HEK293T (cell line): ENCODE measurements around the gene ALDH18A1.

Source experiments
- CTCF ChIA-PET: fragments of 350-600 bp; formaldehyde crosslinking; extraction: SDS; loops from one replicate; lab custom pipeline; 2021; ENCODE audit warnings: antibody characterized with exemption, inconsistent platforms; lab: Yijun Ruan, JAX
- POLR2A ChIA-PET: fragments of 350-600 bp; formaldehyde crosslinking; extraction: SDS; loops from one replicate; lab custom pipeline; 2020; ENCODE audit warnings: antibody characterized with exemption, inconsistent platforms; lab: Yijun Ruan, JAX
- DNase-seq: peaks from one replicate; pipeline ENCODE4 v3.0.0; 2012; ENCODE audit warnings: mixed read lengths; ENCODE audit errors: extremely low spot score
- ARNT ChIP-seq: fragments of 450-650 bp; IDR thresholded peaks from 2 replicates; pipeline ENCODE4 v1.6.1; 2017; ENCODE audit warnings: mild to moderate bottlenecking
- BHLHE40 ChIP-seq: fragments of 450-650 bp; IDR thresholded peaks from 2 replicates; pipeline ENCODE4 v1.6.1; 2016; ENCODE audit warnings: mild to moderate bottlenecking, moderate library complexity, borderline replicate concordance
- CTBP1 ChIP-seq: fragments of 450-650 bp; IDR thresholded peaks from 2 replicates; pipeline ENCODE4 v1.6.1; 2016; ENCODE audit warnings: borderline replicate concordance
- ELF4 ChIP-seq: fragments of 450-650 bp; IDR thresholded peaks from 2 replicates; pipeline ENCODE4 v1.6.1; 2017; ENCODE audit warnings: antibody characterized with exemption
- FOXA1 ChIP-seq: fragments of 450-650 bp; IDR thresholded peaks from 2 replicates; pipeline ENCODE4 v1.6.1; 2016; ENCODE audit warnings: mild to moderate bottlenecking
- FOXK2 ChIP-seq: fragments of 450-650 bp; IDR thresholded peaks from 2 replicates; pipeline ENCODE4 v1.6.1; 2016; ENCODE audit warnings: mild to moderate bottlenecking
- FOXM1 ChIP-seq: fragments of 450-650 bp; IDR thresholded peaks from 2 replicates; pipeline ENCODE4 v1.6.1; 2017; ENCODE audit warnings: mild to moderate bottlenecking, borderline replicate concordance
- HDGF ChIP-seq: fragments of 450-650 bp; IDR thresholded peaks from 2 replicates; pipeline ENCODE4 v1.6.1; 2017; ENCODE audit warnings: antibody characterized with exemption, borderline replicate concordance
- L3MBTL2 ChIP-seq: fragments of 450-650 bp; conservative IDR thresholded peaks from 2 replicates; pipeline ENCODE4 v1.6.1; 2016; ENCODE audit warnings: mild to moderate bottlenecking
- LEF1 ChIP-seq: fragments of 450-650 bp; IDR thresholded peaks from 2 replicates; pipeline ENCODE4 v1.6.1; 2017; ENCODE audit warnings: mild to moderate bottlenecking, borderline replicate concordance
- NFRKB ChIP-seq: fragments of 450-650 bp; IDR thresholded peaks from 2 replicates; pipeline ENCODE4 v1.6.1; 2016; ENCODE audit warnings: mild to moderate bottlenecking, moderate library complexity
- SP1 ChIP-seq: fragments of 450-650 bp; IDR thresholded peaks from 2 replicates; pipeline ENCODE4 v1.6.1; 2017
- SUZ12 ChIP-seq: fragments of 450-650 bp; IDR thresholded peaks from 2 replicates; pipeline ENCODE4 v1.6.1; 2016; ENCODE audit warnings: mild to moderate bottlenecking
- TARDBP ChIP-seq: fragments of 450-650 bp; IDR thresholded peaks from 2 replicates; pipeline ENCODE4 v1.6.1; 2016
- ZNF384 ChIP-seq: fragments of 450-650 bp; IDR thresholded peaks from 2 replicates; pipeline ENCODE4 v1.6.1; 2016
- TF ChIP-seq, protein P1 (sequence below): fragments of 450-650 bp; IDR thresholded peaks from 2 replicates; pipeline ENCODE4 v1.6.1; 2016

The ALDH18A1 gene

DNA sequence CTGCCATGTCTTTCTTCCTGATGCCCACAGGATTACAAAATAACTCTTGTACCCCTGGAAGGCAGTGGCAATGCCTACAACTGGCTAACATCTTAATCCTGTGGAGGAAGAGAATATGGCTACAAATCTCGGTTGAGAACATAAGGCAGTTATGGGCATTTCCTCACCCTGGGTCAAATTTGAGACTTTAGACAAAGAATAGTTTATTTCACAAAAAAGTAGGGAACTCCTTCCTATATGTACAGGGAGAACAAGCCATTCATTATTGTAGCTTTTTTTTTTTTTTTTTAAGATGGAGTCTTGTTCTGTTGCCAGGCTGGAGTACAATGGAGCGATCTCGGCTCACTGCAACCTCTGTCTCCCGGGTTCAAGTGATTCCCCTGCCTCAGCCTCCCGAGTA is 2.6 kb downstream of the ALDH18A1 start:
- TF ChIP-seq FOXK2 (no peak), ZNF384 (no peak), FOXA1 (no peak), CTBP1 (no peak), LEF1 (no peak), NFRKB (no peak), HDGF (no peak), L3MBTL2 (no peak)
- TF ChIP-seq, protein P1, sequence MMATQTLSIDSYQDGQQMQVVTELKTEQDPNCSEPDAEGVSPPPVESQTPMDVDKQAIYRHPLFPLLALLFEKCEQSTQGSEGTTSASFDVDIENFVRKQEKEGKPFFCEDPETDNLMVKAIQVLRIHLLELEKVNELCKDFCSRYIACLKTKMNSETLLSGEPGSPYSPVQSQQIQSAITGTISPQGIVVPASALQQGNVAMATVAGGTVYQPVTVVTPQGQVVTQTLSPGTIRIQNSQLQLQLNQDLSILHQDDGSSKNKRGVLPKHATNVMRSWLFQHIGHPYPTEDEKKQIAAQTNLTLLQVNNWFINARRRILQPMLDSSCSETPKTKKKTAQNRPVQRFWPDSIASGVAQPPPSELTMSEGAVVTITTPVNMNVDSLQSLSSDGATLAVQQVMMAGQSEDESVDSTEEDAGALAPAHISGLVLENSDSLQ: no peak
- POLR2A ChIA-PET: no interaction called here
- CTCF ChIA-PET: no interaction called here
- DNase-seq: no peak

DNA sequence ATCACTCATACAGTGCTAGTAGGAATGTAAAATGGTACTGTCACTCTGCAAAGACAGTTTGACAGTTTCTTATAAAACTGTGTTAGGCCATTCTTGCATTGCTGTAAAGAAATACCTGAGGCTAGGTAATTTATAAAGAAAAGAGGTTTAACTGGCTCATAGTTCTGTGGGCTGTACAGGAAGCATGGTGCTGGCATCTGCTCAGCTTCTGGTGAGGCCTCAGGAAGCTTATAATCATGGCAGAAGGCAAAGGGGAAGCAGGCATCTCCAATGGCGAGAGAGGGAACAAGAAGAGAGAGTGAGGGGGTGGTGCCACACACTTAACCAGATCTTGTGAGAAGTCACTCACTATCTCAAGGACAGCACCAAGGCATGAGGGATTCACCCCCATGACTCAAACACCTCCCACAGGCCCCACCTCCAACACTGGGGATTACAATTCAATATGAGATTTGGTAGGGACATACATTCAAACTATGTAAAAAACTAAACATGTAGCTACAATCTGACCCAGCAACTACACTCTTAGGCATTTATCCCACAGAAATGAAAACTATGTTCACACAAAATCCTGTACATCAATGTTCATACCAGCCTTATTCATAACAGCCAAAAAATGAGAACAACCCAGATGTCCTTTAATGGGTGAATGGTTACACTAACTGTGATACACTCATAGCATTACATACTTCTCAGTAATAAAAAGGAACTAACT is 5.0 kb downstream of the ALDH18A1 start:
- POLR2A ChIA-PET: interaction anchor here (0.9 kb wide), 1 partner anchor 43 kb away, joined by 3 read pairs; the partner anchor contains the start of gene TCTN3
- no peak for TF ChIP-seq SP1
- TF ChIP-seq SUZ12: no peak
- no peak for TF ChIP-seq LEF1
- no peak for TF ChIP-seq FOXK2
- no peak for TF ChIP-seq NFRKB
- TF ChIP-seq, protein P1: no peak
- TF ChIP-seq ELF4: no peak
- TF ChIP-seq FOXM1: no peak
- no peak for TF ChIP-seq CTBP1

DNA sequence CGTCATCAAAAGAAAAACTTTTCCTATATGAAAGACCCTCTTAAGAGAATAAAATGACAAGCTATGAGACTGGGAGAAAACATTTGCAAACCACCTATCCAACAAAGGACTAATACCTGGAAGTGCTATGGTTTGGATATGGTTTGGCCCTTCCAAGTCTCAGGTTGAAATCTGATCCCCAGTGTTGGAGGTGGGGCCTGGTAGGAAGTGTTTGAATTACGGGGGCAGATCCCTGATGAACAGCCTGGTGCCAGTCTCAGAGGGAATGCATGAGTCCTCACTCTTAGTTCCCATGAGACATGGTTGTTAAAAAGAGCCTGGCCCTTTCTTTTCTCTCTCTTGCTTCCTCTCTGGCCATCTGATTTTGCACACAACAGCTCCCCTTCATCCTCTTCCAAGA is 6.3 kb downstream of the ALDH18A1 start:
- no peak for TF ChIP-seq HDGF
- no peak for TF ChIP-seq ZNF384
- no peak for TF ChIP-seq LEF1
- TF ChIP-seq ARNT: no peak
- TF ChIP-seq L3MBTL2: no peak
- no peak for TF ChIP-seq FOXA1
- no peak for TF ChIP-seq BHLHE40
- TF ChIP-seq CTBP1: no peak
- no peak for TF ChIP-seq FOXM1
- no peak for TF ChIP-seq ELF4
- TF ChIP-seq TARDBP: no peak
- no peak for TF ChIP-seq NFRKB
- TF ChIP-seq, protein P1: no peak
- no peak for TF ChIP-seq SUZ12
- TF ChIP-seq FOXK2: no peak
- no peak for TF ChIP-seq SP1
- DNase-seq: no peak
- ChIA-PET CTCF (interaction anchor here (0.7 kb wide), 1 partner anchor 43 kb away, joined by 6 read pairs; the partner anchor contains the start of gene TCTN3), POLR2A (no interaction called here)

More for the DNA sequence above, 5.0 kb downstream of the ALDH18A1 start:
- DNase-seq: no peak
- CTCF ChIA-PET: no interaction called here

DNA sequence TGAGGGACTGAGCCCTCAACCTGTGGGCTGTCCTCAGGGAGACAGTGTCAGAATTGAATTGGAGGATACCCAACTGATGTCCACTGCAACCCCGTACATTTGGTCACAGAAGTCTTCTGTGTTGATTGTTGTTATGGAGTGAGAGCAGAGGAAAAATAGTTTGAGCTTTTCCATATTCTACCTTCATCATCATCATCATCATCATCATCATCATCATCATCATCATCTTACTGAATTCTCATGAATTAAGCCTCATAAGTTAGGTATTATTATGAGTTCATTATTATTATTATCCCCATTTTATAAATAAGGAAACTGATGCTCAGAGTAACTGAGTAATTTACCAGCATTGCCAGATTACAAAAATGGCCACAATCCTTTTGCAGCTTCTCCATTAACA is 8.4 kb downstream of the ALDH18A1 start:
- no peak for TF ChIP-seq NFRKB
- ChIA-PET POLR2A (interaction anchor here (1.1 kb wide), 1 partner anchor 46 kb away, joined by 4 read pairs; the partner anchor contains the start of gene TCTN3), CTCF (no interaction called here)
- DNase-seq: no peak

DNA sequence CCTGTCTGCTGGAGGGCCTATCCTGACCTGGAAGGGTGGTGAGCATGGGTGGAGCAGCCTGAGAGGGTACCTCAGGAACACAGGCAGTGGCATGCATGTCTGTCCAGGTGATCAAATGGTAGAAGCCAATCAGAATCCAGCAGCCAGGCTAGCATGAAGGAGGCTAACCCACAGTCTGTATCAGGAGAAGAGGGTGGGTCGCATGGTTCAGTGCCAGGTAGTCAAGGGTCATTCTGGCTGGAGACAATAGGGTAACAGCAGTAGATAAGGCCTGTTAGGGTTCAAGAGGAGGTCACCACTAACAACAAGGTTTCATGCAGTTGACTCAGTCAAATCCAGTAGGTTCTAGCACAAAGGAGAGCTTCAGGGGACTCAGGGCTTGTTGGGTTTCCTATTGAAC is 10.4 kb downstream of the ALDH18A1 start:
- CTCF ChIA-PET: no interaction called here
- no peak for DNase-seq
- POLR2A ChIA-PET: no interaction called here
- TF ChIP-seq SP1 (no peak), ZNF384 (no peak), FOXK2 (no peak), FOXA1 (no peak), CTBP1 (no peak), LEF1 (no peak), L3MBTL2 (no peak), SUZ12 (no peak), HDGF (no peak), ARNT (no peak), ELF4 (no peak)
- TF ChIP-seq, protein P1: no peak

DNA sequence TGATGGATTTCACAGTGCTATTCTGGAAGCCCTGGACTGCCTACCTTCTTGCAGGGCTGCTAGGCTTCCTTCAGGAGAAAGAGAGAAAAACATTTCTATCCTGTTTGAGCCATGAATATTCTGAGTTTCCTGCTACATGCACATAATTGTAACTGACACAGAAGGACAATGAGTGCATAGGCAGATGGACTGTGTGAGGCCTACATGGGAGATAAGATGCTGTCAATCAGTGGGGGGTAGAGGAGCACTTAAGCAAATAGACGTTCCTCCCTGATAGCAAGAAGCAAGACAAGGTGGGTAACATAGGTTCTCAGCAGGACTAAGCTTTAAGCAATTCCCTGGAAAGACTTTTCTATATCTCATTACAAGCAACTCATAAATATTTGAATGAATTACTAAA is 11.6 kb downstream of the ALDH18A1 start:
- no peak for TF ChIP-seq SP1
- no peak for TF ChIP-seq LEF1
- TF ChIP-seq ARNT: no peak
- TF ChIP-seq HDGF: no peak
- TF ChIP-seq SUZ12: no peak
- no peak for TF ChIP-seq TARDBP
- TF ChIP-seq, protein P1: no peak
- TF ChIP-seq NFRKB: no peak
- TF ChIP-seq FOXA1: no peak
- no peak for TF ChIP-seq FOXK2
- no peak for TF ChIP-seq BHLHE40
- no peak for TF ChIP-seq ELF4
- TF ChIP-seq CTBP1: no peak
- TF ChIP-seq FOXM1: no peak
- no peak for TF ChIP-seq ZNF384
- TF ChIP-seq L3MBTL2: no peak
- DNase-seq: no peak
- ChIA-PET POLR2A (no interaction called here), CTCF (no interaction called here)
